Right hindlimb (tissue), 1 donor: ENCODE measurements around the gene GPR35.
"Not testable (repeated sequence)": the region's sequence is repeated elsewhere in the genome, so short reads cannot be mapped to it uniquely, and the experiment has no call there.

Experiments
- DNase-seq: peaks from one replicate; pipeline ENCODE4 v3.0.0-alpha.2; 2018

GPR35 gene

GRCh38 chr2:240642806-240643092 is 17.5 kb downstream of the GPR35 start:
- no peak for DNase-seq

DNA sequence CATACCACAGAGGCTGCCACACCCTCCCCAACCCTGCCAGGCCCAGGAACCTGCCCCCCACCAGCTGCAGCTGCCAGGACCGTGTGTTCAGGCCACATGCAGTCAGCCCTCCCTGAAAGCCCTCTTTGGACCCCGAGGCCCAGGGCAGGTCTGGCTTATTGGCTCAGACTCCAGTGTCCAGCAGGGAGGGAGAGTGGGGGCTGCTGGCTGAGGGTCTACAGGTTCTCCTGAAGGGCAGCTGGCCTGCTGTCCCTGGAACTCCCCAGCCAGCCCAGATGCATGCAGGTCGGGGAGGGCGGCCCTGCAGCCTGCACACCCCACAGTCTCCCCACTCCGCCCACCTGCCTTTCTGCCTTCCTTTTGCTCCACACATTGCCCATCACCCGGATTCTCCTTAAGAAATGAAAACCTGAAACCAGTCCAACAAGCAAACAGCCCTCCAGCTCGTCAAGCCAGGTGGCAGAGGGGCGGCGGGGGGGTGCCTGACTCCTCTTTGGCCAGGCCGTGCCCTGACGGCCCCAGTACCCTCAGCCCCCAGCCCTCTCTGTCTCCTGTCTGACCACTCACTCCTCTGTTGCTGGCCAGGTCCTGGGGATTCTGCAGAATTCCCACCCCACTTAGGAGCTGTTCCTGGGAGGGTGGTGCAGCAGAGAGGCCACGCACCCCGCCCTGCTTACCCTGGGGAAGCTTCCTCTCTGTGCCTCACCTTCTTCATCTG is 18.0 kb downstream of the GPR35 start:
- no peak for DNase-seq

DNA sequence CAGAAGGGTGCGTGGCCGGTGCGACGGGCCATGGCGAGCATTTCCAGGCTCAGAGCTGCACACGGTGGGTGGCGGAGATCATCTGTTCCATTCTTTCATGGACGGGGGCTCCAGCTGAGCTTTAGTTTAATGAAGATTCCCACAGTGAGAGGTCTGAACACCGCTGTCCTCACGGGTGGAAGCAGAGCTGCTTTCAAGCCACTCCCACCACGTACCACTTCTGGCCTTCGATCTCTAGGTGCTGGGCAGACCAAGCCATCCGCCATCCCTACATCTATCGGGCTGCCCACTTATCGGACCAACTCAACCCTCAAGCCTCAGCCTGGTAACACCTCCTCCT is 18.5 kb downstream of the GPR35 start:
- no peak for DNase-seq

- DNase-seq, result no peak
These were observed 18.9 kb downstream of the GPR35 start for GRCh38 chr2:240644171-240644651.

DNA sequence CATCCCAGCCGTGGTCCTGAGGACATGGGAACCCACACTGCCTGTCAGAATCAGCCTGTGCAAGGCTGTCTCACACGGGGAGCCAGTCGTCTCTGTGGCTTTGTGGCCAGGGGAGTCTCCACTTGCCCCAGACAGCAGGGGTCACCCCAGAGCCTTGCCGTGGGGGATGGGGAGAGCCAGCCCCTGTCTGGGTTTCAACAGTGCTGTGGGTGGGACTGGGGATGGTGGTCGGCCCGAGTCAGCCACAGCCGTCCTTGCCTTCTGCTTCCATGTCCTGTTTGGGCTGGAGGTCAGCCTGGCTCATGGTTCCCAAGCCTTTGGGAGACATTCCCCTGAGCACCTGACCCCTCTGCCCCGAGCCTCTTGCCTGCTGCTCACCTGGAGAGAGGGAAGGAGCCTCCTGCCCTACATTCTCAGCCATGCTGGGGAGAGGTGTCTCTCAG is 19.6 kb downstream of the GPR35 start:
- no peak for DNase-seq

DNA sequence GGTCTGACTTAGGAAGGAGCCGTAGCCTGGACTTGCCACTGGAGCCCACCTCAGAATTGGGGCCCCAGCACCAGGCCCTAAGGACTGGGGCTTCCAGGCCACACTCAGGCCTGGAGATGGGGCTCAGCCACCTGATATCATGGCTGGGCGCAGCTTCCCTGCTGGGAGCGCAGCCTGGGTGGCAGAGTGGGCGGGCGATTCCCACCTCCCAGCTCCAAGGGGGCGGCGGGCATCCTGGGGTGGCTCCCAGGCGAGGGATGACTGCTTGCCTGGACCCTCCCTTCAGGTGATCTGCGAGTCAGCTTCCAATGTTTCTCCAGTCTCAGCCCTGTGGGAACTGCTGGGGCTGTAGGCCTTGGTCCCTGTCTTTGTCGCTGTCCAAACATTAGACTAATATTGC is 20.1 kb downstream of the GPR35 start:
- DNase-seq, result no peak

- DNase-seq, result no peak
These were observed 20.5 kb downstream of the GPR35 start for GRCh38 chr2:240645801-240646175.

DNA sequence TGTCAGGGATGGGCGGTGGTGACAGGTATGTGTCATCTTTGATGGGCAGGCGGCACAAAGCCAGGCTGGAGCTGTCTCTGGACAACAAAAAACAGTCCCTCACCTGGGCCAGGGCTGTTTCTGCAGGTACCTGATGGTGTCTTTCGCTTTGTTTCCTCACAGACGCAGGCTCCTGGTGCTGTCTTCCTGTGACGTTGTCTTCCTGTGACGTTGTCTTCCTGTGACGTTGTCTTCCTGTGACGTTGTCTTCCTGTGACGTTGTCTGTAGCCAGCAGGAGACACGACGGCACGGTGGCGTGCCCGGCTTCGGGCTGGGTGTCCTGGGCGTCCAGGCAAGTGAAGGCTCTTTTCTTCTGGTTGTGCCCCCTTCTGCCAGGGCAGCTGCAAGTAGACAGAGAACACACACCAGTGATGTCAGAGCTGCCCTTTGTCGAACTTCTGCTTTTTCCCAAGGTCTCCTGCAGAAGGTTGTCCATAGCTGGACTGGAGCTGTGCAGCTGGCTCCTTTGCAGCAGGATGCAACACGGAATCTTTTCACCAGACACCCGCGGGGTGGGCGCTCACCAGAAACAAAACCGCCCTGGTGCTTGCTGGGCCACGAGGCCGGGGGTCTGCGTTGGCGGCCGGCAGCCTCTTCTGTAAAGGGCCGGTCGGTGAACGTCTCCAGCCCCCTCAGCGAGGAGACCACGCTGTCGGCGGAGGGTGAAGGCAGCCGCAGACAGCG is 21.1 kb downstream of the GPR35 start:
- no peak for DNase-seq

- DNase-seq, result no peak
These were observed 21.7 kb downstream of the GPR35 start for GRCh38 chr2:240646900-240647502.

DNA sequence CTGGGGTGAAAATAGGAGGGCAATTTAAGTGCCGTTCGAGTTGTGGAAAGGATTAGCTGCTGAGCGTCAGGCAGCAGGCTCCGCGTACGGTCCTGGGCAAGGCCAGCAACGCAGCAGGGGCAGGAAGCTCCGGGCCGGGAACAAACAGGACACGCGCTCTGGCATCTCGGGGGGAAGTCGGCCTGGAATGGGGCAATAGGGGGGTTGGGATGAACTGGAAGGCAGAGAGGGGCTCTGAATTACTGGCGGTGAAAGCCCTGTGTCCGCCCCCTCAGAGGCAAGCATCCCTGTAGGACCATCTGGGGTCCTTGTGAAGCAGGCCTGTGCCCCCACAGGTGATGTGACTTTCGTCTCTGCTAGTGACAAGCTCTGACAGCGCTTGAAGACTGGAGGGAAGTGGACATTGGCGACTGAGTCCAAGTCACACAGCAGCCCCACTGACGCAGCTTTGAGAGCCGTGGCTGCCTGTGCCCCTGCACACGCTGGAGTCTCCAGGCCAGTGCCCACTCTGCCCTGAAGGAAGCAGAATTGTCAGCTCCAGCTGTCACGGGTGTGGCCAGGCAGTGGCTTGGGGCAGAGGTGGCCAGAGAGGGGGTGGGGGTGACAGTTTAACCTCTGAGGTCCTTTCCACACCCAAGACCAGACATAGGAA is 22.3 kb downstream of the GPR35 start:
- no peak for DNase-seq

- no peak for DNase-seq
These were observed 22.9 kb downstream of the GPR35 start for GRCh38 chr2:240648155-240648649.

DNA sequence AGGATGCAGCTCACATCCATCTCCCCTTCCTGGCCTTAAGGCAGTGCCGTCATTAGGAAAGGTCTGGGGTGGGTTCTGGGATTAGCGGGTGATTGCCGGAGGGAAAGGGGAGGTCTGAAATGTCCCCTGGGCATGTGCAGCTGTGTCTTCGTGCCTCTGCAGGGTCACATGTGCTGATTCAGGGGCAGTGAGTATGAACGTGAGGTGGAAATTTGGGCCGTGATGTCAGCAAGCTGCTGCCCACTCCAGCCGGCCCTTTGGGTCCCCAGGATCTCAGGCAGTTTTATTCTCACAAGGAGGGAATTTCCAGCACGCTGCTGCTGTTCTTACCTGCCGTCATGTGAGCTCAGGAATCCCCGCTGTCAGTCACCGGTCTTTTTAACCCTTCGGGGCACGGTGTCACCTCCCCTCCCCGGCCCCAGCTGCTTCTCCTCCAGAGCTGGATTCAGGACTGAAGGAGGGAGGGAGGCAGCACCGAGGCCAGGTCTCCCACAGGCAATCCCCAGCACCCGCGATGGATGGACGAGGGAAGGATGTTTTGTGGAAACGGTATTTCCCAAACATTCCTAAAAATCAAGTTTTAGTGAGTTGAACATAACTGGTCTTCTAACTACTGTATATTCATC is 23.5 kb downstream of the GPR35 start:
- DNase-seq, result no peak

DNA sequence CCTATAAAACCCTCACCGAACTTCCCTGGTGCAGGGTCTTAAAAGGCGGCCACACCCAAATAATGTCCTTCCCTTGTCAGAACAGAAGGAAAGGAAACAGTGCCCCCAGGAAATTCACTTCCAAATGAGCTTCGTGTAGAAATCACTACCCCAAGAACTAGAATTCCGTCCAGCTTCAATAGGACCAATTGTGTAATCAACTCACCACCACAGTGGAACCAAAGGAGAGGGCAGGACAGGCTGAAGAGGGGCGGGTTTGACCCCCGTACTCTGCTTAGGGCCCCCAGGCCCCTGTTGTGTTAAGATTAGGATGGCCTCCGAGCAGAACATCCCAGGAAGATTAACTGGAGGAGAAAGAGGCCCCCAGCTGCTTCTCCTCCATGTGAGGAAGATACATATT is 24.1 kb downstream of the GPR35 start:
- DNase-seq, result no peak

- no peak for DNase-seq
These were observed 25.1 kb downstream of the GPR35 start for GRCh38 chr2:240650254-240650965.

DNA sequence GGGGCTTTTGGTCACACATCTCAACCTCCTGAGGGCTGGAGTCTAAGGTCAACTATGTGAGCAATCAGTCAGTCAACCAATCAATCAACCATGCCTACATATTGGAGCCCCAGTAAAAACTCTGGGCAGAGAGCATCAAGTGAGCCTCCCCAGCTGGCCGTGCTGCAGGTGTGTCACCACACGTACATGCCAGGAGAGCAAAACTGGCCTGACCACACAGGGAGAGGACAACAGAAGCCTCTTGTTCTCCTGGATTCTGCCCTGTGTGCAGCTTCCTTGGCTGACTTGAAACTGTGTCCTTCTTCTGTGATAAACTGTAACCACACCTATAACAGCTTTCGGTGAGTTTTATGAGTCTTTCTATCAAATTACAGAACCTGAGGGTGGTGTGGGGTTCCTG is 25.9 kb downstream of the GPR35 start:
- DNase-seq, result no peak

DNA sequence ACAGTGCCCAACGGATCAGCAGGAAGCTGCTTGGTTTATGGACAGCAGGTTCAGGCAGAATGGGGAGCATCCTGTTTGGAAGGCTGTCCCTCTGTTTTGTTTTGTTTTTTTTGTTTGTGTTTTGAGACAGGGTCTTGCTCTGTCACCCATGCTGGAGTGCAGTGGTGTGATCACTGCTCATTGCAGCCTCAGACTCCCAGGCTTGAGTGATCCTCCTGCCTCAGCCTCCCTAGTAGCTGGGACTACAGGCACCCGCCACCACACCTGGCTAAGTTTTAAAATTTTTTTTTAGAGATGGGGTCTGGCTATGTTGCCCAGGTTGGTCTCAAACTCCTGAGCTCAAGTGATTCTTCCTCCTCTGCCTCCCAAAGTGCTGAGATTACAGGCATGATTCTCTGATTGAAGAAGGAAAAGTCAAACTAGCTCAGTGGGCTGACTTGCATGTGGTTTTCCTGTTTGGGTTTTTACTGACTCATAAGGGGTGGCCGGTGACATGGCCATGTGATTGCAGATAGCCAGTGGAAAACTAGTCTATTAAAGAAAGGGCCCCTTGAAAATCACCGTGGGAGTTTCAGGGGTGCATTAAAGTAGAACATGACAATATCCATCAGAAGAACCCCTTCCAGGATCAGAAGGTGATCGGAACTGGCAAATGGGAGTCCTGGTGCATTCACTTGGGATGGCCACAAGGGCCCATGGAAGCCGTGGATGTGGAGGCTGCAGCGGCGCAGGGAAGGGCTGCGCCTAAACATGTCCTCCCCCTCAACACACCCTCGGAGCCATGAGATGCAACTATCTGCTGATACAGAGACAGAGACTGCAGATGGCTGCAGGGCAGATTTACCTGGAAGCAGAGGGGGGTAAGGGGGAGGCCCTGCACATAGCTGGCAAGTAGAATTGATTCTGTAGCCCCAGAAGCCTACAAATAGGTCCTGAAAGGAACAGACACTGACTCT is 30.9 kb downstream of the GPR35 start:
- no peak for DNase-seq

GRCh38 chr2:240659883-240660282 is 34.6 kb downstream of the GPR35 start:
- DNase-seq, result not testable (repeated sequence)

DNA sequence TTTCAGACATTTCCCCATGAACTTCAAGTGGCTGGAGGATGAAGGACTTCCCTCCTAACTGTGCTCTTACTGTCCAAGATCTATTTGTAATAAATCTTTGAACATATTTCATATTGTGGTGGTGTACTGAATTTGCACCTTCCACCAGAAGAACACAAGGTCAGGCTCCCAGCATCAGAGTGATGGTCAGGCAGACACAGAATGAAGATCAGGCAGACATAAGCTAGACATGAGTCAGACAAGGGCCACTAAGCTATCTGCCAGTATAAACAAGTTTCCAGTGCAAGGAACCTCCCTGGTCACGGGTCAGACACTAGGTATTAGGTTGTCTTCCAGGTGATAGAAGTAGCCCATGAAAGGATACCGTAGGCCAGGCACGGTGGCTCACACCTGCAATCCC is 37.4 kb downstream of the GPR35 start:
- no peak for DNase-seq

GRCh38 chr2:240663546-240664190 is 38.4 kb downstream of the GPR35 start:
- no peak for DNase-seq

DNA sequence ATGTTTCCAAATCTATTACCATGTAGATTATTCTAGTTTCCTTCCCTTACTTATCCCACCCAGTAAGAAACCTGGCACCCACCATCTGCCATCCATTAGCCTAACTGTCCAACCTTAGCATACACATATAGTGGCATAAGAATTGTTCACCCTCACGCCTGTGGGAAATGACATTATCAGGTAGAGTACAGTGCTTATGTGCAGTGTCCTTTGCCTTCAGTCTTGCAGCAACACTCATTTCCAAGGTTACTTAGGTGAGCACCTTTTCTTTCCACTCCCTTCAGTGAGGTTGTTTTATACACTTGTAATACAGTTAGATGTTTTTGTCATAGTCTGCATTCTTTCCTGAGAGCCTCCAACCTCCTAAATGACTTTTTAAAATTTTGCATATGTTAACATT is 39.3 kb downstream of the GPR35 start:
- DNase-seq, result no peak

DNA sequence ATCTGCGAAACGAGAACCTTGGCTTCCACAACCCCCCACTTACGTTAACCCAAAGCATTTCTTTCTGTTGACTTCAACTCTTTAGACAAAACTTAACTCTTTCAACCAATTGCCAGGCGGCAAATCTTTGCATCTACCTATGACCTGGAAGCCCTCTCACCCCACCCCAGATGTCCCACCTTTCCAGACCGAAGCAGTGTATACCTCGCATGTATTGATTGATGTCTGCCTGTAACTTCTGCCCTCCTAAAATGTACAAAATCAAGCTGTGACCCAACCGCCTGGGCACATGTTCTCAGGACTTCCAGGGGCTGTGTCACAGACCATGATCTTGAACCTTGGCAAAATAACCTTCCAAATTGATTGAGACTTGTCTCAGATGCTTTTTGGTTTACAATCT is 45.1 kb downstream of the GPR35 start:
- no peak for DNase-seq
